Caco-2 (cell line): Measurements from ENCODE around the gene PSD4. TPM values are rescaled to one million over a fixed set of nuclear protein-coding genes. Genes with fewer than 3 reads are reported as not detected.

Experiments used
- BruUV-seq: library from RNA; stranded (reverse); fragments of 400-500 nt; replicated peaks from 2 replicates; lab custom pipeline; 2021; lab: Mats Ljungman, UMichigan
- CTCF ChIA-PET: fragments of 300-600 bp; sonication (Branson Sonifier 250); formaldehyde crosslinking; loops from one replicate; lab custom pipeline; 2022; ENCODE audit warnings: antibody characterized with exemption; lab: Charles Lee
- POLR2A ChIA-PET: fragments of 300-600 bp; sonication (Branson Sonifier 250); formaldehyde crosslinking; loops from one replicate; lab custom pipeline; 2022; ENCODE audit warnings: antibody characterized with exemption; lab: Charles Lee
- DNase-seq, 2 experiments: peaks; one replicate each; pipeline versions ENCODE4 v3.0.0 to v3.0.0-alpha.2; 2020 to 2022
- H3K27me3 ChIP-seq: replicated peaks from 2 replicates; pipeline ENCODE4 v1.6.0; 2011; ENCODE audit warnings: low read length; ENCODE audit not compliant: control insufficient read depth, insufficient read depth
- H3K36me3 ChIP-seq: 2 replicates; pipeline ENCODE4 v1.5.1; 2011; ENCODE audit warnings: low read length; ENCODE audit not compliant: control insufficient read depth, insufficient read depth
- H3K4me1 ChIP-seq: fragments of 250-450 bp; sonication (Bioruptor Pico); 2 replicates; pipeline ENCODE4 v1.5.1; 2020; ENCODE audit warnings: mild to moderate bottlenecking
- H3K4me3 ChIP-seq: 2 replicates; pipeline ENCODE4 v1.5.1; 2011; ENCODE audit warnings: low read depth, mild to moderate bottlenecking, control low read depth, low read length
- H3K9me3 ChIP-seq: fragments of 250-450 bp; sonication (Bioruptor Pico); 2 replicates; pipeline ENCODE4 v1.5.1; 2020; ENCODE audit warnings: mild to moderate bottlenecking, moderate library complexity
- H3K27ac Mint-ChIP-seq: one replicate; pipeline ENCODE4 v1.8.0; 2022; ENCODE audit warnings: mixed read lengths; ENCODE audit not compliant: unreplicated experiment
- H3K27me3 Mint-ChIP-seq: one replicate; pipeline ENCODE4 v1.8.0; 2022; ENCODE audit warnings: mixed read lengths; ENCODE audit not compliant: insufficient read depth, unreplicated experiment
- H3K36me3 Mint-ChIP-seq: one replicate; pipeline ENCODE4 v1.8.0; 2022; ENCODE audit warnings: mild to moderate bottlenecking, mixed read lengths; ENCODE audit not compliant: insufficient read depth, unreplicated experiment
- H3K4me1 Mint-ChIP-seq: one replicate; pipeline ENCODE4 v1.8.0; 2022; ENCODE audit warnings: low read depth, mixed read lengths; ENCODE audit not compliant: unreplicated experiment
- H3K4me3 Mint-ChIP-seq: one replicate; pipeline ENCODE4 v1.8.0; 2022; ENCODE audit warnings: mild to moderate bottlenecking, moderate library complexity, mixed read lengths; ENCODE audit not compliant: unreplicated experiment
- H3K9me3 Mint-ChIP-seq: one replicate; pipeline ENCODE4 v1.8.0; 2022; ENCODE audit warnings: mixed read lengths; ENCODE audit not compliant: unreplicated experiment
- intact Hi-C: fragments of 100-400 bp; cut with micrococcal nuclease; formaldehyde crosslinking; loops from one replicate; pipeline ENCODE4 v1.10.0; 2022; ENCODE audit not compliant: unreplicated experiment
- total RNA-seq: library from RNA; stranded (reverse); gene quantifications from 2 replicates; pipeline ENCODE4 v1.2.3, GENCODE V29; 2022
- TF ChIP-seq, protein P1 (sequence below), 2 experiments: fragments of 200-600 bp in 1 of 2; IDR thresholded peaks; 1 replicate in 1 of 2; 2 replicates in 1 of 2; pipeline versions ENCODE4 v1.5.1 to v1.8.0; 2011 to 2022; ENCODE audit warnings: antibody characterized with exemption in 1 of 2, control low read depth in 1 of 2, inconsistent platforms in 1 of 2, low read depth in 1 of 2, low read length in 1 of 2, mild to moderate bottlenecking in 1 of 2, moderate library complexity in 1 of 2; ENCODE audit not compliant: insufficient read depth in 1 of 2, severe bottlenecking in 1 of 2, unreplicated experiment in 1 of 2

PSD4 gene
- total RNA-seq, 1 experiment from 2014 or later, result 18.7 TPM

DNA sequence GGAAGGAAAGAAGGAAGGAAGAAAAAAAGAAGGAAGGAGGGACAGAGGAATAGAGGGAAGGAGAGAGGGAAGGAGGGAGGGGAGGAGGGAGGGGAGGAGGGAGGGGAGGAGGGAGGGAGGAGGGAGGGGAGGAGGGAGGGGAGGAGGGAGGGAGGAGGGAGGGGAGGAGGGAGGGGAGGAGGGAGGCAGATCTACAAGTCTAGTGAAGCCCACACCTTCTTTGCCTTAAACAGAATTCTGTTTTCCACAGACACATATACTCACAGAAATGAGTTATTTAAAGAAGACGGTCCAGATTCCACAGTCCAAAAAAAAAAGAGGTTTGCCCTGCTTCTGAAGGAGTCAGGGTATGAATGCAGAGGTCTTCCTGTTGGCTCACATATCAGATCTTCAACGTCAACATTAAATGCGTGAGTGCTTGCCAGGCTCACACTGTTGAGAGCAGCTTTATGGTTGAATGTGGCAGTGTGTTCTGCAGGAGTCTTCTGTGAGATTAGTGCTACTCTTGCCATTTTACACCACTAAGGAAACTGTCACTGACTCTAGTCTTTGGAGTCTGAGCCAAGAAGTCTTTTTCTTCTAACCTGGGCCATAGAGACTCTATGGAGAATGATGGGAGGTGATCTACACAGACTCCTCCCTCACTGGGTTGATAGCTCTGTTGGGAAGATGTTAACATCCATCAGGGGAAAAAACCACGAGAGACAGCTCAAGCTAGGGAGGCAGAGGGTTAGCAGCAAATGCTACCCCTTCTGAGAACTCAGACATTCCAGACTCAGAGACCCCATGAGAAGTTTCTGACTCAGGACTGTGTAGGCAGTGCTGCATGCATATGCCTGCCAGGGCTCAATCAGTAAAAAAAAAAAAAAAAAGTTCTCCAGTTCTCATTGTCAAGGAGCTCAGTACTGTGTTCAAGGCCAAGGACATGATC, 81.6 kb downstream of the PSD4 start:
- Histone ChIP-seq H3K9me3 (no peaks in the 10 kb centered on the region), H3K27me3 (no peaks in the 10 kb centered on the region), H3K36me3 (no peaks in the 10 kb centered on the region; the same call in none of the 2 replicates), H3K4me3 (no peak overlapping the region), H3K4me1 (0 out of 2 replicates have a peak, but pooled peaks cover 8% of the 10 kb centered on the region)
- TF ChIP-seq, protein P1, sequence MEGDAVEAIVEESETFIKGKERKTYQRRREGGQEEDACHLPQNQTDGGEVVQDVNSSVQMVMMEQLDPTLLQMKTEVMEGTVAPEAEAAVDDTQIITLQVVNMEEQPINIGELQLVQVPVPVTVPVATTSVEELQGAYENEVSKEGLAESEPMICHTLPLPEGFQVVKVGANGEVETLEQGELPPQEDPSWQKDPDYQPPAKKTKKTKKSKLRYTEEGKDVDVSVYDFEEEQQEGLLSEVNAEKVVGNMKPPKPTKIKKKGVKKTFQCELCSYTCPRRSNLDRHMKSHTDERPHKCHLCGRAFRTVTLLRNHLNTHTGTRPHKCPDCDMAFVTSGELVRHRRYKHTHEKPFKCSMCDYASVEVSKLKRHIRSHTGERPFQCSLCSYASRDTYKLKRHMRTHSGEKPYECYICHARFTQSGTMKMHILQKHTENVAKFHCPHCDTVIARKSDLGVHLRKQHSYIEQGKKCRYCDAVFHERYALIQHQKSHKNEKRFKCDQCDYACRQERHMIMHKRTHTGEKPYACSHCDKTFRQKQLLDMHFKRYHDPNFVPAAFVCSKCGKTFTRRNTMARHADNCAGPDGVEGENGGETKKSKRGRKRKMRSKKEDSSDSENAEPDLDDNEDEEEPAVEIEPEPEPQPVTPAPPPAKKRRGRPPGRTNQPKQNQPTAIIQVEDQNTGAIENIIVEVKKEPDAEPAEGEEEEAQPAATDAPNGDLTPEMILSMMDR (IDR thresholded peaks at IDR 0.05; ENCODE audit: insufficient read depth in 1 of 2, low read depth in 1 of 2, low read length in 1 of 2, severe bottlenecking in 1 of 2, unreplicated experiment in 1 of 2), result no peak
- DNase-seq, result no peak
- H3K36me3 Mint-ChIP-seq, result peaks cover 4% of the 10 kb centered on the region
- no peaks in the 10 kb centered on the region for H3K9me3 Mint-ChIP-seq
- H3K27me3 Mint-ChIP-seq, result no peaks in the 10 kb centered on the region
- intact Hi-C loops, result no loop called here
- no peak overlapping the region for H3K4me3 Mint-ChIP-seq
- H3K27ac Mint-ChIP-seq, result no peak overlapping the region
- ChIA-PET CTCF (interaction anchor here (1.3 kb wide), 1 partner anchor 20 kb away, joined by 4 read pairs; no protein-coding TSS in a partner anchor), POLR2A (interaction anchor here (0.7 kb wide), 1 partner anchor 32 kb away, joined by 9 read pairs; no protein-coding TSS in a partner anchor)
- H3K4me1 Mint-ChIP-seq, result peaks cover 7% of the 10 kb centered on the region
- no TSS peak for BruUV-seq

DNA sequence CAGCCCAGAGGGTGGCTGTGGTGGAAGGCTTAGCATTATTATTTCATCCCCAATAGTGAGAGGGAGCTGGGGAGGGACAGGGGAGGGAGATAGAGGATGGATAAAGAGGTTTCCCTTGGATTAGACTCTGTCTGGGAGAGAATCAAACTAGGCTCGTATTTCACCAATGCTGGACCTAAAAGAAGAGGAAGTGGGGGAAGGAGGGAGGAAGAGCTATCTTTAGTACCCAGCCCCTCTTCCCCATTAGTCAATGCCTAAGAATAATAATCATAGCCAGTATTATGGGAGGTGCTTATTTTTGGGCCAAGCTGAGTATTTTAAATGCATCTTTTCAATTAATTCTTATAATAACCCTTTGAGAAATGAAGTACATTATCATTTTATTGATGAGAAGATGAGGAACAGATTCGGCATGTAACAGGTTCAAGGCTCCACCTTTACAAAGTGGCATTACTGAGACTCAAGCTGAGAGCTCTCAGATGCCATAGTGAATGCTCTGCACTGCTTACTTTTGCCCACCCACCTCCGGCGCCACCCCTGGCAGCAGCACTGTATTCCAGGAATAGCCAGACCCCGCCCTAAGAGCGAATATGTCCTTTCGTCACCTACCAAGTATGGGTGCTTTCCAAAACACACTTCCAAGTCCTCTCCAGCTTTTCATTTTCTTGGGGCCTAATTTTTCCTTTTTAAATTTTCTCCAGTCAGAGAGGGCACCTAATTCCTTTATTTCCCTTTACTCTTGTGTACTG, 83.9 kb downstream of the PSD4 start:
- H3K4me1 ChIP-seq, result no peaks in the 10 kb centered on the region
- Mint-ChIP-seq H3K9me3 (no peaks in the 10 kb centered on the region), H3K4me1 (no peaks in the 10 kb centered on the region), H3K36me3 (peaks cover 4% of the 10 kb centered on the region), H3K27ac (no peak overlapping the region), H3K4me3 (no peak overlapping the region), H3K27me3 (no peaks in the 10 kb centered on the region)
- ChIA-PET POLR2A (no interaction called here), CTCF (interaction anchor here (2.0 kb wide), 1 partner anchor 54 kb away, joined by 5 read pairs; no protein-coding TSS in a partner anchor)
- intact Hi-C loops, result no loop called here
- DNase-seq, result no peak
- TF ChIP-seq, protein P1 (IDR thresholded peaks at IDR 0.05; ENCODE audit: insufficient read depth in 1 of 2, low read depth in 1 of 2, low read length in 1 of 2, severe bottlenecking in 1 of 2, unreplicated experiment in 1 of 2), result no peak
- BruUV-seq, result no TSS peak
- no peaks in the 10 kb centered on the region for H3K9me3 ChIP-seq
- H3K4me3 ChIP-seq, result no peak overlapping the region
- H3K36me3 ChIP-seq, result no peaks in the 10 kb centered on the region; the same call in none of the 2 replicates
- H3K27me3 ChIP-seq, result no peaks in the 10 kb centered on the region
